Osteoblast (primary cell): ENCODE measurements around the gene PPP2R5B. TPM values are rescaled to one million over a fixed set of nuclear protein-coding genes. Genes with fewer than 3 reads are reported as not detected.

Experiments used
- DNase-seq: peaks from one replicate; pipeline ENCODE4 v3.0.0; 2011; ENCODE audit warnings: low spot score, mixed read lengths; ENCODE audit not compliant: insufficient read length; ENCODE audit errors: missing footprints
- H2AFZ ChIP-seq: 2 replicates; pipeline ENCODE4 v1.6.0; 2011; ENCODE audit warnings: mild to moderate bottlenecking, low read length
- H3K27ac ChIP-seq: 2 replicates; pipeline ENCODE4 v1.5.1; 2011; ENCODE audit warnings: mild to moderate bottlenecking, low read depth, low read length, moderate library complexity
- H3K27me3 ChIP-seq: 2 replicates; pipeline ENCODE4 v1.6.0; 2012; ENCODE audit warnings: mild to moderate bottlenecking, control low read depth, inconsistent platforms, low read length, moderate library complexity; ENCODE audit not compliant: insufficient read depth
- H3K36me3 ChIP-seq: 2 replicates; pipeline ENCODE4 v1.5.1; 2011; ENCODE audit warnings: mild to moderate bottlenecking, low read length, control low read depth, moderate library complexity; ENCODE audit not compliant: insufficient read depth
- H3K4me1 ChIP-seq: 2 replicates; pipeline ENCODE4 v1.5.1; 2011; ENCODE audit warnings: mild to moderate bottlenecking, low read length, control low read depth, moderate library complexity; ENCODE audit not compliant: insufficient read depth
- H3K4me2 ChIP-seq: 2 replicates; pipeline ENCODE4 v1.6.0; 2011; ENCODE audit warnings: mild to moderate bottlenecking, low read length; ENCODE audit not compliant: insufficient read depth
- H3K4me3 ChIP-seq: fragments of 200-600 bp; sonication (generic); 3 replicates; pipeline ENCODE4 v1.5.1; 2012; ENCODE audit warnings: mild to moderate bottlenecking, low read length, inconsistent platforms; ENCODE audit not compliant: insufficient read depth
- H3K79me2 ChIP-seq: 2 replicates; pipeline ENCODE4 v1.6.0; 2012; ENCODE audit warnings: mild to moderate bottlenecking, low read length, control low read depth, inconsistent platforms; ENCODE audit not compliant: insufficient read depth
- H3K9me3 ChIP-seq: 2 replicates; pipeline ENCODE4 v1.5.1; 2011; ENCODE audit warnings: low read depth, low read length, control low read depth
- H4K20me1 ChIP-seq: 2 replicates; pipeline ENCODE4 v1.6.0; 2012; ENCODE audit warnings: mild to moderate bottlenecking, low read length, control low read depth; ENCODE audit not compliant: insufficient read depth
- total RNA-seq: library from RNA; depleted of rRNA; stranded (reverse); fragments of >200 nt; gene quantifications from 2 replicates; pipeline ENCODE4 v1.2.3, GENCODE V29; 2012
- TF ChIP-seq, protein P1 (sequence below): IDR thresholded peaks from 2 replicates; pipeline ENCODE4 v1.5.1; 2011; ENCODE audit warnings: mild to moderate bottlenecking, low read depth, low read length, moderate library complexity; ENCODE audit errors: extremely low read depth

The PPP2R5B gene
- total RNA-seq, 1 donor = 6.2 TPM

DNA sequence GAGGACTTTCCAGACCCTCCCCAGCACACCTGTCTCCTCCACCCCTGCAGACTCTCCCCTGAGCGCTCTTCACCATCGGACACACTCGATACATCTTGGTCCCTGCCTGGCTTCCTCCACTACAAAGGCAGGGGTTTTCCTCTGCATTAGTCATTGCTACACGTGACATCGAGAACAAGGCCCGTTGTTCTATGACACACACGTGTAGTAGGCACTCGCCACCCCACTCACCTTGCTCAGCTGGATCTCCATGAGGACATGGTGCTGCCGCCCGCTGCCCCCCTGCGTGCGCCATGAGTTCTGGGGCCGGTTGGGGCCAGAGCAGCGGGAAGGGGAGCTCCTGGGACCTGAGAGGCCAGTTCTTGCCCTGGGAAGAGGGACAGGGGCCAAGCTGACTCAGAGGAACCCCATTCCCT, 24.2 kb upstream of the PPP2R5B start:
- TF ChIP-seq, protein P1, sequence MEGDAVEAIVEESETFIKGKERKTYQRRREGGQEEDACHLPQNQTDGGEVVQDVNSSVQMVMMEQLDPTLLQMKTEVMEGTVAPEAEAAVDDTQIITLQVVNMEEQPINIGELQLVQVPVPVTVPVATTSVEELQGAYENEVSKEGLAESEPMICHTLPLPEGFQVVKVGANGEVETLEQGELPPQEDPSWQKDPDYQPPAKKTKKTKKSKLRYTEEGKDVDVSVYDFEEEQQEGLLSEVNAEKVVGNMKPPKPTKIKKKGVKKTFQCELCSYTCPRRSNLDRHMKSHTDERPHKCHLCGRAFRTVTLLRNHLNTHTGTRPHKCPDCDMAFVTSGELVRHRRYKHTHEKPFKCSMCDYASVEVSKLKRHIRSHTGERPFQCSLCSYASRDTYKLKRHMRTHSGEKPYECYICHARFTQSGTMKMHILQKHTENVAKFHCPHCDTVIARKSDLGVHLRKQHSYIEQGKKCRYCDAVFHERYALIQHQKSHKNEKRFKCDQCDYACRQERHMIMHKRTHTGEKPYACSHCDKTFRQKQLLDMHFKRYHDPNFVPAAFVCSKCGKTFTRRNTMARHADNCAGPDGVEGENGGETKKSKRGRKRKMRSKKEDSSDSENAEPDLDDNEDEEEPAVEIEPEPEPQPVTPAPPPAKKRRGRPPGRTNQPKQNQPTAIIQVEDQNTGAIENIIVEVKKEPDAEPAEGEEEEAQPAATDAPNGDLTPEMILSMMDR = no peak
- H2AFZ ChIP-seq = no peak overlapping the region
- no peaks in the 10 kb centered on the region for H3K27me3 ChIP-seq
- H3K9me3 ChIP-seq = no peaks in the 10 kb centered on the region
- H3K36me3 ChIP-seq = peaks cover 19% of the 10 kb centered on the region
- H3K4me1 ChIP-seq = no peaks in the 10 kb centered on the region
- no peak overlapping the region for H3K4me2 ChIP-seq
- H4K20me1 ChIP-seq = no peaks in the 10 kb centered on the region
- H3K79me2 ChIP-seq = no peaks in the 10 kb centered on the region
- DNase-seq = peak; percentile 73
- no peak overlapping the region for H3K27ac ChIP-seq
- H3K4me3 ChIP-seq = no peak overlapping the region

DNA sequence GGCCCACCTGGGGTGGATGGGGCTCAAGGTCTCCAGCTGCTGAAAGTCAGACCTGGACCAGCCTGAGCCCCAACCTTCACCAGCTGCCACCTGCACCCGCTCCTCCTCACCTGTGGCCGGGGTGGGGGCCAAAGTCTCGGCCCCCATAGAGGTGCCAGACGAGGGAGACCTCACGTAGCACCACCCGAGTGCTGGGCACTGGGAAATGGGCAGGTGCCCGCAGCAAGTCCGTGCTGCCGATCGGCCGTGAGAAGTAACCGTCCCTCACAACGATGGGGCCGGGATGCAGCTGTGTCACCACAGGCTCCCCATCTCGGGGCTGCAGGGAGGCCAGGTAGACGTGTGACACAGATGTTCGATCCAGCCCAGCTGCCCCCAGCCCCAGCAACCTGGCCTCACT, 23.7 kb upstream of the PPP2R5B start:
- Histone ChIP-seq H3K4me1 (no peaks in the 10 kb centered on the region), H3K27me3 (no peaks in the 10 kb centered on the region), H3K9me3 (no peaks in the 10 kb centered on the region), H2AFZ (no peak overlapping the region), H3K4me2 (no peak overlapping the region), H3K36me3 (peaks cover 24% of the 10 kb centered on the region), H3K4me3 (no peak overlapping the region), H3K27ac (no peak overlapping the region), H4K20me1 (no peaks in the 10 kb centered on the region), H3K79me2 (no peaks in the 10 kb centered on the region)
- peak; percentile 58 for DNase-seq
- TF ChIP-seq, protein P1 = no peak

DNA sequence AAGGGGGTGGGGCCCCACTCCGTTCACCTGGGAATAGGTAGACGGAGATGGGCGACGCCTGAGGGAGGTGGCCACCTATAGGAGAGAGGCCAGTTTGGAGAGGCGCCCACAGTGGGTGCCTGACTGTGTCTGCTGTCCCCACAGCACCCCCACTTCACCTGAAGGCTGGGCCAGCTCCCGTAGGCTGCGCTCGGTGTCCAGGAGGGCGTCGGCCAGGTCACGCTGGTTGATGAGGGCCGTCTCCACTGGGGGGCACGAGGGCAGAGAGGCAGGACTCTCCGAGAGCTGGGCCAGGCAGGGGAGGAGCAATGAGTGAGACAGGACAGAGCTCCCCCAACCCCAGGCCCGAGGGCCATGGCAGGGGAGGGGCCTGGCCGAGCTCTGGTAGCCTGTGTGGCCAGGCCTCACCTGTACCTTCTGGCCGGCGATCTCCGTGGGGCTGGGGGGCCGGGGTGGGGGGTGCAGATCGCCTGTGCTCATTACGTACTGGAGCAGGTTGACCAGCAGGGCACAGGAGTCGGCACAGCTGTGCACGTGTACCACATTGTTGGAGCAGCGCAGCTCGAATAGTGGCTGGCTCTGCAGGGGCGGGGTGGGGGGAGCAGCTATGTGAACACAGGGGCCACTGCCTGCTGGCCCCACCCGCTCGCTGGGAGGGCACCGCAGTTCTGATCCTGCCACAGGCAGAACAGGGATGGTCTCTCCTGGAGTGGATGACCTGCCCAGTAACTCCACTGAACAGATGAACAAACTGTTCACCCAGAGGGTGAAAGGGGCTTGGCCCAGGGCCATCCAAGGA, 22.2 kb upstream of the PPP2R5B start:
- DNase-seq = peak; percentile 65
- no peak overlapping the region for H3K27ac ChIP-seq
- no peaks in the 10 kb centered on the region for H3K79me2 ChIP-seq
- H3K27me3 ChIP-seq = no peaks in the 10 kb centered on the region
- TF ChIP-seq, protein P1 = no peak
- H3K4me3 ChIP-seq = no peak overlapping the region
- no peaks in the 10 kb centered on the region for H3K4me1 ChIP-seq
- H3K36me3 ChIP-seq = peaks cover 24% of the 10 kb centered on the region
- no peak overlapping the region for H3K4me2 ChIP-seq
- H2AFZ ChIP-seq = no peak overlapping the region
- H4K20me1 ChIP-seq = no peaks in the 10 kb centered on the region
- no peaks in the 10 kb centered on the region for H3K9me3 ChIP-seq

DNA sequence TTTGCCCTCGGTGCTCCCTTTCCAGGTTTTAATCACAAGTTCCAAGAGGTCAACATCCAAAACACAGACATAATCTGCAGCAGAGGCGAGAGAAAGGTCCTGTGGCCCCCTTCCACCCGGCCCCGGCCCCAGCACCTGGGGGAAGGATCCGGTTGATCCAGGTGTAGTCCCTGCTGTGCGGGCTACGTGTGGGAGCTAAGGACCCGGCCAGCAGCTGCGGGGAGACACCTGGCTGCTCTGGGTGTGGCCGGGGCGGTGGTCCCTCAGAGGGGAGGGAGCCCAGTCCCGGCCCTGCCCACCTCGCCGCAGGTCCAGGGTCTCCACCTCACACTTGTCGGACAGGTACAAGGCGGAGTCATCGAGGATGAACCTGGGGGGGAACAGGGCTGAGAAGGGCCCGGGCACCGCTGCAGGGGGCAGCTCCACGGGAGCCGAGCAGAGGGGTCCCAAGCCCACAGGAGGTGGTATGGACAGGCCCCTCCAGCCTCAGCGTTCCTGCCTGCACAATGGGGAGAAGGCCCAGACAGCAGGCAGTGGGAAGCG, 21.1 kb upstream of the PPP2R5B start:
- Histone ChIP-seq H3K27me3 (no peaks in the 10 kb centered on the region), H3K27ac (no peak overlapping the region), H3K79me2 (no peaks in the 10 kb centered on the region), H2AFZ (no peak overlapping the region), H3K36me3 (peaks cover 19% of the 10 kb centered on the region), H4K20me1 (no peaks in the 10 kb centered on the region), H3K9me3 (no peaks in the 10 kb centered on the region), H3K4me1 (no peaks in the 10 kb centered on the region), H3K4me2 (no peak overlapping the region), H3K4me3 (no peak overlapping the region)
- TF ChIP-seq, protein P1 = no peak
- DNase-seq = peak; percentile 52
